ENCODE results near the gene TIMP3.

Gene TIMP3

GRCh38 chr22:32785321-32786026 is 16.0 kb upstream of the TIMP3 start:
- no peak for DNase-seq (ENCODE audit: low read depth in 1 of 2, low spot score in 1 of 2)

DNA sequence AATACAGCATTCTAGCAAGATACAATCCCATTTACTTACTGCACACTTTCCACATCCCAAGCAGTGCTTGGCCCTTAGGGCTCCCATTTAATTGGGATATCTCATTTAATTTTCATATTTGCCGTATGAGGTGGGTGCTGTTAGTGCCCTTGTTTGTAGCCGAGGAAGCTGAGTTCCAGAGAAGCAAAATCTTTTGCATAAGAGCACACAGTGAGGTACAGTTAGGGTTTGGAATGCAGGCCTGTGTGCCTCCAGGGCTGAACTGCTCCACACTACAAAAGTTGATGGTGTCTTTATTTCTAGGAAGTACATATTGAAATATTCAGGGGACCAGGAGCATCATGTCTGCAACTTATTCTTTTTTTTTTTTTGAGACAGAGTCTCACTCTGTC is 15.5 kb upstream of the TIMP3 start:
- no peak for DNase-seq (ENCODE audit: low read depth in 1 of 2, low spot score in 1 of 2)

- DNase-seq (ENCODE audit: low read depth in 1 of 2, low spot score in 1 of 2) = no peak
Measured at GRCh38 chr22:32788904-32789624, 12.4 kb upstream of the TIMP3 start.

- no peak for DNase-seq (ENCODE audit: low read depth in 1 of 2, low spot score in 1 of 2)
Measured at GRCh38 chr22:32789797-32790620, 11.5 kb upstream of the TIMP3 start.

DNA sequence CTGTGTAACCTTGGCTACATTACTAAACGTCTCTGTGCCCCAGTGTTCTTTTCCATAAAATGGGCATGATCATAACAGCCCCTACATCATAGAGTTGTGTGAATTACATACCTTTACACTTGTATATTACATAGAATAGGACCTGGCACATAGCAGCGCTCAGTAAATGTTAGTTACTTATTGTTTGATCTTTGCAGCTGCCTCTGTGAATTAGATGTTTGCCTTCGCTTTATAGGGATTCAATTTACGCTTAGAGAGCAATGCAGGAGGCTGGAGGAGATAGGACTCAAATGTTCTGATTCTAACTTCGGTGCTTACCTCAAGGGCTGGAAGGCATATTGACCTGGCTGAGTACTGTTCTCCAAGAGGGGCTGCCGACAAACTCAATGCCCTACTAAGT is 10.4 kb upstream of the TIMP3 start:
- no peak for DNase-seq (ENCODE audit: low read depth in 1 of 2, low spot score in 1 of 2)

DNA sequence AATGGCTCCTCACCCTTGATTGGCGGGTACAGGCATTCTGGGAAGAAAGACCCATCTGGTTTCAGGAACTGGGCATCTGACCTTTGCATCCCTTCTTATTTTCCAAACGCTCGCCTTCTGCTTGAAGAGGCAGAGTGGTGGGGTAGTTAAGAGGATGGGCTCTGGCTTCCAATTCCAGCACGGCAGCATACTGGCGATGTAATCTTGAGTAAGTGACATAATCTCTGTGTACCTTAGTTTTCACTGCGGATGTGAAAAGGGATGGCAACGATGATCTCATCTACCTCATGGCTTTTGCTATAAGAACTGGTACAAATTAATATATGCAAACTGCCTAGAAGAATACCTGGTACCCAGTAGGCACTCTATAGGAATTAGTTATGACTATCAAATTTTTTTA is 10.0 kb upstream of the TIMP3 start:
- no peak for DNase-seq (ENCODE audit: low read depth in 1 of 2, low spot score in 1 of 2)

DNA sequence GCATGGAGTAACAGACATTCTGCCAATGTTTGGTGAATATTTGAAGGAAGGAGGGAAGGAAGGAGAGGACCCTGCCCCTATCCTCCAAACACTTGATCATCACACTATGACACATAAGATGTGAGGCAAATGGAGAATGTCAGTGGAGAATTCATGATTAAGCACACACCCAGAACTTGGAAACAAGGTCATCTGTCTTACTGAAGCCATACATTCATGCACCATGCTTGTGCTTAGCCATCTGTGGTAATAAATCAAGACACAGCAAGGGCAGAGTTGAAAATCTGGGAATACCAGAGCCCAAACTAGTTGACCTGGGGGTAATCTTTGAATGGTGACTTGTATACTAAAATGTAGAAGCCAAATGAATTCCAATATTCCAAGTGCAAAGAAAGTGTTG is 7.9 kb upstream of the TIMP3 start:
- DNase-seq (ENCODE audit: low read depth in 1 of 2, low spot score in 1 of 2) = no peak

GRCh38 chr22:32794449-32795213 is 6.9 kb upstream of the TIMP3 start:
- DNase-seq (ENCODE audit: low read depth in 1 of 2, low spot score in 1 of 2) = no peak

GRCh38 chr22:32795214-32795596 is 6.3 kb upstream of the TIMP3 start:
- no peak for DNase-seq (ENCODE audit: low read depth in 1 of 2, low spot score in 1 of 2)

GRCh38 chr22:32796865-32797573 is 4.5 kb upstream of the TIMP3 start:
- DNase-seq (ENCODE audit: low read depth in 1 of 2, low spot score in 1 of 2) = peak; percentile 5 to 22

- DNase-seq (ENCODE audit: low read depth in 1 of 2, low spot score in 1 of 2) = no peak
Measured at GRCh38 chr22:32799496-32799895, 2.0 kb upstream of the TIMP3 start.

- DNase-seq (ENCODE audit: low read depth in 1 of 2, low spot score in 1 of 2) = no peak
Measured at GRCh38 chr22:32800158-32800882, 1.2 kb upstream of the TIMP3 start.

DNA sequence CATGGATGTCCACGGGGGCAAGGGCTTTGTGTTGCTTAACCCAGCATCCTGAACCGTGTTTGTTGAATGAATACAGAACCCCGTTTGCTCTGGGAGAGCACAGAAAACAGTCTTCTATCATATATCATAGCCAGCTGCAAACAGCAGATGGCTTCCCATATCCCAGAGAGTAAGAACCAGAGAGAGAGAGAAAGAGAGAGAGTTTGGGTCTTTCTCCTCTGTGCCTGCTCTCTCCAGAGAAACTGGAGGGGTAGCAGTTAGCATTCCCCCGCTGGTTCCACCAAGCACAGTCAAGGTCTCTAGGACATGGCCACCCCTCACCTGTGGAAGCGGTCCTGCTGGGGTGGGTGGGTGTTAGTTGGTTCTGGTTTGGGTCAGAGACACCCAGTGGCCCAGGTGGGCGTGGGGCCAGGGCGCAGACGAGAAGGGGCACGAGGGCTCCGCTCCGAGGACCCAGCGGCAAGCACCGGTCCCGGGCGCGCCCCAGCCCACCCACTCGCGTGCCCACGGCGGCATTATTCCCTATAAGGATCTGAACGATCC is 440 bp upstream of the TIMP3 start:
- DNase-seq (ENCODE audit: low read depth in 1 of 2, low spot score in 1 of 2) = no peak

- no peak for DNase-seq (ENCODE audit: low read depth in 1 of 2, low spot score in 1 of 2)
Measured at GRCh38 chr22:32802237-32802765, 796 bp downstream of the TIMP3 start.

- no peak for DNase-seq (ENCODE audit: low read depth in 1 of 2, low spot score in 1 of 2)
Measured at GRCh38 chr22:32803020-32803737, 1.7 kb downstream of the TIMP3 start.

- DNase-seq (ENCODE audit: low read depth in 1 of 2, low spot score in 1 of 2) = no peak
Measured at GRCh38 chr22:32803738-32804435, 2.4 kb downstream of the TIMP3 start.

- no peak for DNase-seq (ENCODE audit: low read depth in 1 of 2, low spot score in 1 of 2)
Measured at GRCh38 chr22:32804531-32805360, 3.2 kb downstream of the TIMP3 start.
